DND-41 (cell line): ENCODE results near the gene ZCWPW1.

Experiments
- ATAC-seq: fragments of 200-7000 bp; cut with Tn5 transposase; 3 replicates; pipeline ENCODE4 v1.9.1; 2021; ENCODE audit warnings: low read depth; ENCODE audit not compliant: insufficient read depth
- DNase-seq: peaks from one replicate; pipeline ENCODE4 v3.0.0-alpha.2; 2020
- H2AFZ ChIP-seq: 2 replicates; pipeline ENCODE4 v1.6.0; 2012; ENCODE audit warnings: low read depth, low read length
- H3K27ac ChIP-seq: 2 replicates; pipeline ENCODE4 v1.5.1; 2012; ENCODE audit warnings: low read length, inconsistent platforms
- H3K27me3 ChIP-seq: fragments of 200-600 bp; sonication (generic); 2 replicates; pipeline ENCODE4 v1.6.0; 2012; ENCODE audit warnings: low read length, mild to moderate bottlenecking, inconsistent platforms; ENCODE audit not compliant: insufficient read depth, poor library complexity
- H3K36me3 ChIP-seq: 2 replicates; pipeline ENCODE4 v1.5.1; 2012; ENCODE audit warnings: low read length, inconsistent platforms; ENCODE audit not compliant: insufficient read depth
- H3K4me1 ChIP-seq: 2 replicates; pipeline ENCODE4 v1.5.1; 2012; ENCODE audit warnings: mild to moderate bottlenecking, low read length; ENCODE audit not compliant: insufficient read depth
- H3K4me2 ChIP-seq: 2 replicates; pipeline ENCODE4 v1.6.0; 2012; ENCODE audit warnings: mild to moderate bottlenecking, moderate library complexity, low read length, inconsistent platforms; ENCODE audit not compliant: insufficient read depth
- H3K4me3 ChIP-seq, 2 experiments: fragments of 200-600 bp in 1 of 2; shearing (Covaris generic) in 1 of 2; 2 replicates each; pipeline ENCODE4 v1.5.1; 2012 to 2016; ENCODE audit warnings: inconsistent platforms in 2 of 2, low read length in 2 of 2, mild to moderate bottlenecking in 2 of 2, low read depth in 1 of 2, moderate library complexity in 1 of 2
- H3K79me2 ChIP-seq: 2 replicates; pipeline ENCODE4 v1.6.0; 2012; ENCODE audit warnings: low read length, inconsistent platforms; ENCODE audit not compliant: insufficient read depth
- H3K9ac ChIP-seq: 2 replicates; pipeline ENCODE4 v1.6.0; 2012; ENCODE audit warnings: low read depth, mild to moderate bottlenecking, inconsistent platforms, low read length, moderate library complexity
- H3K9me3 ChIP-seq: 2 replicates; pipeline ENCODE4 v1.5.1; 2012; ENCODE audit warnings: low read length, moderate library complexity, mild to moderate bottlenecking, inconsistent platforms; ENCODE audit not compliant: insufficient read depth, severe bottlenecking
- H4K20me1 ChIP-seq: 2 replicates; pipeline ENCODE4 v1.6.0; 2012; ENCODE audit warnings: low read length; ENCODE audit not compliant: insufficient read depth
- EZH2 ChIP-seq: IDR thresholded peaks from 3 replicates; pipeline ENCODE4 v1.6.1; 2012; ENCODE audit warnings: borderline replicate concordance, low read depth, mild to moderate bottlenecking, moderate library complexity, low read length, inconsistent platforms; ENCODE audit not compliant: severe bottlenecking
- TF ChIP-seq, protein P1 (sequence below): IDR thresholded peaks from 2 replicates; pipeline ENCODE4 v1.5.1; 2012; ENCODE audit warnings: borderline replicate concordance, low read length, moderate library complexity, mild to moderate bottlenecking; ENCODE audit not compliant: poor library complexity, severe bottlenecking; ENCODE audit errors: extremely low read depth

Gene ZCWPW1

DNA sequence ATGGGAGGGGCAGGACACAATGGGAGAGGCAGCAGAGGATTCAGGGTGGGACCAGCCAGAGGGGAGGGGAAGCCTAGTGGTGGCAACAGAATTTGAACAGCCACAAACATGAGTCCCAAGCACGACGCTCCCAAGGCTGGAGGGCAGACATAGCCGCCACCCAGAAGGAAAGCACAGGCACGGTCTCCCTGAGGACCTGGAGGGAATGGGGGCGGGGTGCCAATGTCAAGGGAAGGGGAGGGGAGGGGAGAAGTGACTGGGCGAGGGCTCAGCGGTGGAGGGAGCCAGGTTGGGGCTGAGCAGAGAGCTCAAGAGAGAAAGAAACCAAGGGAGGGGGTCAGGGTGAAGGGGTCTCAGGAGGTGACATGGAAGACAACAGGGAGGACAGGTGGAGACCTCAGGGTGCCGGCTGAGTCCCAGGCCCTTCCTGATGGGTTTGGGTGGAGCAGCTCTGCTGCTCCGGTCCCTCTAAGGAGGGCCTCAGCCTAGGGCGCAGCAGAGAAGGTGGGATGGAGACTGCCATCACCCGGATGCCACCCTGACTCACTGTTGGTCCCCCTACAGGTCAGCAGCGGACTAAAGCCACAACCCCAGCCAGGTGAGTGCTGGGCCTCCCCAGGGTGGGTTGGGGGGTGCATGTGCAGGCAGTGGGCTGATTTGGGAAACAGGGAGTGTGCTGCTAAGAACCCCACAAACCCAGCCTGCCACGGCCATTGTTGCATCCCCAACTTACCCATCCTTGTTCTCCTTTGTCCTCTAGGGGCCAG, 31.0 kb downstream of the ZCWPW1 start:
- Histone ChIP-seq H2AFZ (no peak overlapping the region), H3K4me3 (no peak overlapping the region), H3K27ac (no peak overlapping the region), H3K4me2 (peak overlapping the region; percentile 26), H3K36me3 (no peaks in the 10 kb centered on the region), H3K27me3 (no peaks in the 10 kb centered on the region), H3K4me1 (peaks cover 18% of the 10 kb centered on the region), H3K79me2 (no peaks in the 10 kb centered on the region), H3K9me3 (no peaks in the 10 kb centered on the region), H3K9ac (no peak overlapping the region), H4K20me1 (no peaks in the 10 kb centered on the region)
- ATAC-seq, result 0 out of 3 replicates have a peak, but pooled peaks have one; percentile 6
- DNase-seq, result no peak
- TF ChIP-seq EZH2, result no peak
- TF ChIP-seq, protein P1, sequence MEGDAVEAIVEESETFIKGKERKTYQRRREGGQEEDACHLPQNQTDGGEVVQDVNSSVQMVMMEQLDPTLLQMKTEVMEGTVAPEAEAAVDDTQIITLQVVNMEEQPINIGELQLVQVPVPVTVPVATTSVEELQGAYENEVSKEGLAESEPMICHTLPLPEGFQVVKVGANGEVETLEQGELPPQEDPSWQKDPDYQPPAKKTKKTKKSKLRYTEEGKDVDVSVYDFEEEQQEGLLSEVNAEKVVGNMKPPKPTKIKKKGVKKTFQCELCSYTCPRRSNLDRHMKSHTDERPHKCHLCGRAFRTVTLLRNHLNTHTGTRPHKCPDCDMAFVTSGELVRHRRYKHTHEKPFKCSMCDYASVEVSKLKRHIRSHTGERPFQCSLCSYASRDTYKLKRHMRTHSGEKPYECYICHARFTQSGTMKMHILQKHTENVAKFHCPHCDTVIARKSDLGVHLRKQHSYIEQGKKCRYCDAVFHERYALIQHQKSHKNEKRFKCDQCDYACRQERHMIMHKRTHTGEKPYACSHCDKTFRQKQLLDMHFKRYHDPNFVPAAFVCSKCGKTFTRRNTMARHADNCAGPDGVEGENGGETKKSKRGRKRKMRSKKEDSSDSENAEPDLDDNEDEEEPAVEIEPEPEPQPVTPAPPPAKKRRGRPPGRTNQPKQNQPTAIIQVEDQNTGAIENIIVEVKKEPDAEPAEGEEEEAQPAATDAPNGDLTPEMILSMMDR, result no peak

DNA sequence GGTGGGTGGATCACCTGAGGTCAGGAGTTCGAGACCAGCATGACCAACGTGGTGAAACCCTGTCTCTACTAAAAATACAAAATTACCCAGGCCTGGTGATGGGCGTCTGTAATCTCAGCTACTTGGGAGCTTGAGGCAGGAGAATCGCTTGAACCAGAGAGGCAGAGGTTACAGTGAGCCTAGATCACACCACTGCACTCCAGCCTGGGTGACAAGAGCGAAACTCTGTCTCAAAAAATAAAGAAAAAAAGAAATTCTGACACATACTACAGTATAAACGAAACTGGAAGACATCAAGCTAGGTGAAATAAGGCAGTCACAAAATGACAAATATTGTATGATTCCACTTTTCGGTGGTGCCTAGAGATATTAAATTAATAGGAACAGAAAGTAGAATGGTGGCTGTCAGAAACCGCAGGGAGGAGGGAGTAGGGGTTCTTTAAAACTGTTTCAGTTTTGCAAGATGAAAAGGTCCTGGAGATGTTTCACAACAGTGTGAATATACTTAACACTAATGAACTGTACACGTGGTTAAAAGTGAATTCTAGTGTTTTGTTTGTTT, 32.0 kb downstream of the ZCWPW1 start:
- Histone ChIP-seq H4K20me1 (no peaks in the 10 kb centered on the region), H3K36me3 (no peaks in the 10 kb centered on the region), H3K4me2 (peak overlapping the region; percentile 26), H3K27ac (no peak overlapping the region), H2AFZ (peak overlapping the region; percentile 6; the same call in 1 of the 2 replicates), H3K4me3 (no peak overlapping the region), H3K9me3 (no peaks in the 10 kb centered on the region), H3K4me1 (peaks cover 18% of the 10 kb centered on the region), H3K9ac (no peak overlapping the region), H3K27me3 (no peaks in the 10 kb centered on the region), H3K79me2 (no peaks in the 10 kb centered on the region)
- TF ChIP-seq EZH2, result no peak
- TF ChIP-seq, protein P1, result no peak
- peak; percentile 88 for ATAC-seq
- peak; percentile 46 for DNase-seq

DNA sequence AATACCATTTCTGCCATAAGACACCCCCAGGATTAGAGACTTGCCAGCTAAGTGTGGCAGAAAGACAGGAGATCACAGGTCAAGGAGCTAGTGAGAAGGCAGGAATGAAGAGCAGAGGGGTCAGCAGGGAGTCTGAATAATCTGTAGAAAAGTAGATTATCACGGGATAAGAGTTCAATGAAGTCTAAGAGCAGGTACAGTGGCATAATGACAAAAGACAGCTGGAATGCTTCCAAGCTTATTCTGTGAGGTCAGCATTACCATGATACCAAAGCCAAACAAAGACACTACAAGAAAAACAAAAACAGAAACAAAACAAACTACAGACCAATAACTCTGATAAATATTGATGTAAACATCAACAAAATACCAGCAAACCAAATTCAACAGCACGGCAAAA, 34.4 kb downstream of the ZCWPW1 start:
- ATAC-seq, result no peak
- Histone ChIP-seq H3K9me3 (no peaks in the 10 kb centered on the region), H3K79me2 (no peaks in the 10 kb centered on the region), H3K36me3 (no peaks in the 10 kb centered on the region), H3K27me3 (no peaks in the 10 kb centered on the region), H3K9ac (no peak overlapping the region), H3K27ac (no peak overlapping the region), H3K4me3 (no peak overlapping the region), H3K4me2 (no peak overlapping the region), H2AFZ (no peak overlapping the region), H4K20me1 (no peaks in the 10 kb centered on the region), H3K4me1 (peaks cover 18% of the 10 kb centered on the region)
- DNase-seq, result no peak
- TF ChIP-seq, protein P1, result no peak
- no peak for TF ChIP-seq EZH2
